ENCODE results near the gene NPRL2.

DNA sequence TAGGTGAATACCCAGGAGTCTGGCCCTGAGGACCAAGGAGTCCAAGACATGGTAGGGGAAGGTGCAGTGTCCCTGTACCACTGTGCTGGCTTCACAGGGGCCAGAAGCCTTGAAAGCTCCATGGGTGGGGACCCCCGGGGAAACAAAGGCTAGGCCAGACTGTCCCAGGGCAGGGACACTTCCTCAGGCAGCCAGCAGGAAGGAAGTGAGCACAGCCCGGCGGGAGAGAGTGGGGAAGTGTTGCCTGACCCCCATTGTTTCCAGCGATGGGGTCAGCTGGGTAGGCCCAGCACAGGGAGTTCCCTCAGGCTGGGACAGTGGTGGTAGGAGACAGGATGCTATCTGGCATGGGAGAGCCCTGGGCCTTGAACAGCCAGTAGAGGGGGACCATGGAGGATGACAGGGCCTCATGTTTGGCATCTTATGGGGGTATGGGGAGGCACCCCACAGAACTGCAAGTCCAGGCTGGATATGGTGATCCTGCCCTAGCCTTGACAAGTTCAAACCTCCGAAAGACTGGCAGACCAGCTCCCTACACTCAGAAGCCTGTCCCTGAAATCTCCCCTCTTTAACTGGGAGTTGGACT, 26.9 kb downstream of the NPRL2 start:
- TF ChIP-seq, protein P1, sequence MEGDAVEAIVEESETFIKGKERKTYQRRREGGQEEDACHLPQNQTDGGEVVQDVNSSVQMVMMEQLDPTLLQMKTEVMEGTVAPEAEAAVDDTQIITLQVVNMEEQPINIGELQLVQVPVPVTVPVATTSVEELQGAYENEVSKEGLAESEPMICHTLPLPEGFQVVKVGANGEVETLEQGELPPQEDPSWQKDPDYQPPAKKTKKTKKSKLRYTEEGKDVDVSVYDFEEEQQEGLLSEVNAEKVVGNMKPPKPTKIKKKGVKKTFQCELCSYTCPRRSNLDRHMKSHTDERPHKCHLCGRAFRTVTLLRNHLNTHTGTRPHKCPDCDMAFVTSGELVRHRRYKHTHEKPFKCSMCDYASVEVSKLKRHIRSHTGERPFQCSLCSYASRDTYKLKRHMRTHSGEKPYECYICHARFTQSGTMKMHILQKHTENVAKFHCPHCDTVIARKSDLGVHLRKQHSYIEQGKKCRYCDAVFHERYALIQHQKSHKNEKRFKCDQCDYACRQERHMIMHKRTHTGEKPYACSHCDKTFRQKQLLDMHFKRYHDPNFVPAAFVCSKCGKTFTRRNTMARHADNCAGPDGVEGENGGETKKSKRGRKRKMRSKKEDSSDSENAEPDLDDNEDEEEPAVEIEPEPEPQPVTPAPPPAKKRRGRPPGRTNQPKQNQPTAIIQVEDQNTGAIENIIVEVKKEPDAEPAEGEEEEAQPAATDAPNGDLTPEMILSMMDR (IDR thresholded peaks at IDR 0.05), result no peak
- TF ChIP-seq POLR2AphosphoS5 (IDR thresholded peaks at IDR 0.05) (no peak), POLR2A (IDR thresholded peaks at IDR 0.05) (no peak)

Measured in prostate gland (tissue), 2 donors.